CD4-positive, alpha-beta T cell treated with Interleukin-4 for 4 hours (primary cell): ENCODE measurements around the gene B4GALT5.
"Not testable (repeated sequence)": the region's sequence is repeated elsewhere in the genome, so short reads cannot be mapped to it uniquely, and the experiment has no call there.

Experiments
- DNase-seq: peaks from one replicate; pipeline ENCODE4 v3.0.0-alpha.2; 2020

B4GALT5 gene

DNA sequence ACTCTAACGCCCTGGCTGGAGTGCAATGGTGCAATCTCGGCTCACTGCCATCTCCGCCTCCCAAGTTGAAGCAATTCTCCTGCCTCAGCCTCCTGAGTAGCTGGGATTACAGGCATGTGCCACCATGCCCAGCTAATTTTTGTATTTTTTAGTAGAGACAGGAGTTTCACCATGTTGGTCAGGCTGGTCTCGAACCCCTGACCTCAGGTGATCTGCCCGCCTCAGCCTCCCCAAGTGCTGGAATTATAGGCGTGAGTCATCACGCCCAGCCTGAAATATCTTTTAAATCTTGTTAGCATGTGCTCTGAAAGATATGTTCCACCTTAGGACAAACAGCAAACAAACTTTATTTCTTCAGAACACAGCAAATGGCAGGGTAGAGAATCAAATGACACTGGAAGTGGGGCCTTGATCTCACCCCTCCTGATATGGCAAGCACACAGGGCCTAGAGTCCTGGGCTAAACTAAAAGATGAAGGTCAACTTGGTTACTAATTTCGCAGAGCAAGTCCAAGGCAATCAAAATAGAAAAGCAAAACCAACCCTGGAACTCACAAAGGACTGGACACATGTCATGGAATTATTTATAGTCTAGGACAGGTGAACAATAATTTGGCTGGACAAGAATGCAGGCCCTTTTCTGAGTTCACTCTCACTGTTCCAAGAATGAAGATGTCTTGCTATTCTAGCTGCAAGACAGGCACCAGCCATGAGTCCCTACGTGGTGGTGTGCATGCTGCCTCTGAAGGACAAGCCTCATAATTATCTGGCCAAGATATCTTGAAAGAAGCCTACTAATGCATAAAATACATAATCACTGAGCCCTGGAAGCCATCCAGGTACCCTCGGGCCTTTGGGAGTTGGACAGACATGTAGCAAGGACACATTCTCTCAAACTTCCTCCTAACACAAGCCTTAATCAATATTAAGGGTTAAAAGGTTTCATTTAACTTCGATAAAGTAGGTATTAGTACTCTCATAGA, 35.6 kb downstream of the B4GALT5 start:
- DNase-seq, result no peak

DNA sequence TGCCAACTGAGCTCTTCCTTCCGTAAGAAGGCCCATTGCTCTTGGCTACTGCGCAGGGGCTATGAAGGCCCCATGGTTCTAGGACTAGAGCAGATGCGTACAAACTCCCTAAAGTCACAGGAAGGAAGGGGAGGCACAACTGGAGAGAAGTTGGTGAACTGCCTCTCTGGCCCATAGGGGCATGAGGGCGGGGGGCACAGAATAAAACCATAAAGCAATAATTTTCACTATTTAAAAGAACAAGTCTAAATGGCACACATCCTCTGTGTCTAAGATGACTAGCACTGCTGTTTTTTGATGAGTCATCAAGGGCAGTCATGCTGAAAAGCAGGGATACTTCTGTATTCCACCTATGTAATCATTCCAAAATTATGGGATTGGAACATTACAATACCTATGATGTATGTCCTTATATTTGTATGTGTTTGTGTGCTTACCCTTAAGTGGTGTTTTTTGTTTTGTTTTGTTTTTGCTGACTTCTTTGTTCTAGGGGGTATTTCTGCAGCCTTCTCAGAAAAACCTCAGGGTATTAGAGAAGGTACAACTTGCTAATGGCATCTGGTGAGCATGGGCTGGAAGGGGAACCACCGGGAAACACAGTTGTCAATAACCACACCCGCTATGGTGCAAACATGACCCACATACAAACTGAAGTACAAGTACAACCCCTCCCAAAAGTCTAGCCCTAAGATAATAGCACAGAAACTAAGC, 36.9 kb downstream of the B4GALT5 start:
- peak; percentile 86 for DNase-seq

DNA sequence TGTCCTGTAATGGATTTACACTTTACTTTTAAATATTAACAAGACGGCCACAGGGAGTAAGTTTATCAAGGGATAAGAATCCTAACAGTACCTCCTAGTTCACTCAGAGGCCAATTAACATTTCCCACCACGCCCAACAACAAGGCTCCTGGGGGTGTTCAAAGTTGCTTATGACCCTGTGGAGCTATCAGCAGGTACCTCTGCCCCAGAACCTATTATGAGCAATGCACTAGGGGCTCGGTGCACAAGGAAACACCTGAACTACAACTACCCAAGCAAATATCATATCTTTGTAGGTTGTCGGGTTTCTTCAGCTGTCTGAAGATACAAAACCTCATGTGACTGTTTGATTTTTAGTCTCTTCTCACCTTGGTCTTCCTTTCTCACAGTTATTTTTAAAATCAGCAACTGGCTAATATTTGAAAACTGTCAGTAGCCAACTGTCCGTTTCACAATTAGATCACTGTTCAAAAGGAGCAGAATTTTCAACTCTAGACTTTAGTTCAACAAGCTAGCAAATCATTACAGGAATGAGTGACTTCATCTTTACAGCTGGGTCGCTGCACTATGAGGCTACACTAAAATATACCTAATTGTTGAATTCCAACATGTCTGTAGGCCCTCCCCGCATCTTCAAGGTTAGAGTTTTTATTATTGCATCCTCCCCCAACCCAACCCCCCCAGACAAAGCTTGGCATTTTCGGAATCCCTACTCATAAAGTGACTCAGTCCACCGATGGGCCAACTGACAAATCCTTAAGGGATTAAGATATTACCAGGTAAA, 38.1 kb downstream of the B4GALT5 start:
- peak; percentile 35 for DNase-seq

DNA sequence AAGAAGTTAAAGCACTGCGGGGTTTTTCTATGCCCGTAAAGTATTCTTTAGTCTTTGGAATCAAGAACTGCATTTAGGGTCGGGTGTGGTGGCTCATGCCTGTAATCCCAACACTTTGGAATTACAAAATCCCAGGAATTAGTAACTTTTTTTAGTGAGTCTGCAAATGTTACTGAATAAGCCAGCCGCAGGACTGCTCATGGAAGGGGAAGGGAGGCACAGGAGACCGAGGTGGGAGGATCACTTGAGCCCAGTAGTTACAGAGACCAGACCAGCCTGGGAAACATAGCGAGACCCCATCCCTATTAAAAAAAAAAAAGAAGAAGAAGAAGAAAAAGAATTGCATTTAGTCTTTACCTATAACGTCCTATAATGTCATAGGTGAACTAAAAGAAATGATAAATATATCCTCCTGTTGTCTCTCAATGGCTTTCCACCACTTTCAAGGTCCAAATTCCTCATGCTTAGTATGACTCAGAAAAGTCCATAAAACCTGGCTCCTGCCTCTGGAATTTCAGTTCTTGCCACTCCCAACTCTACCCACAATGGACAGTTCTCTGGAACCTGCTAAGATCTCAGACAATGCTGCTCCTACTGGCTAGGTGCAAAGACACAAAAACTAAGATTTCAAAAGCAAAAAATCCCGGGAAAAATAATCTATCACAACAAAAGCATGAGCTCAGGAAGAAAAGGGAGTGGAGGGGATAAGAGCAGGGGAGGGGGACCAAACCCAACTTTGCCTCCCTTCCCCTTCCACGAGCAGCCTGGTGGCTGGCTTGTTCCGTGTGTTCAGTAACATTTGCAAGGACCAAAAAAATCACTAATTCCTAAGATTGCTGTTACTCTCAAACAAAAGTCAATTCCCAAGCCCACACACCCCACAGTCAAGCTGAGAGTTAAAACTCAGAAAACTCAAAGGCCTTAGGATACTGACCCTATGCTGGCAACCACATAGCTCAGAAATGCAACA, 39.0 kb downstream of the B4GALT5 start:
- DNase-seq, result no peak

DNA sequence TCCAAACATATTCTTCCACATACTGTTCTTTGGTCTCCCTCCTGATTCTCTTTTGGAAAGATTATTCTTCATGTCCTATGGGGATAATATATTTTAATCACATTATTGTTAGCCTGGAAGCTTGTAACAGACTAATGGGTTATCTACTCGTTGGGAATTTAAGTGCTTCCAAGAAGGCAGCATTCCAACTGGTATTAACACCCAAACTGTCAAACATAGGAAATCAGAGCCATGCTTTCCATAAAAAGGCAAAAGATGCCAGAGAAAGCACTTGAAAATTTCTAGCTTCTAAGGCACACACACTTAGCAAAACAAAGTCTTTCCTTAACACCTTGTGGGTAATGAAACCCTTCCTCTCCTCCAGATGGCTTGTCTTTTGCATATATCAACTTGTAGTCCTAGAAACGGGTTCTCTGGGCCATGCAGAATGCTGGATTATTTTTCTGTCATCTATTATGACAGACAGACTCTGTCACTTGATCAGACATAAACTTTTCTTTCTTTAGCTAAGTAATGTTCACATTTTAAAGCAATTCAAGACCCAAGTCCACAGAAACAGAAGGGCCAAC, 41.5 kb downstream of the B4GALT5 start:
- DNase-seq, result no peak

DNA sequence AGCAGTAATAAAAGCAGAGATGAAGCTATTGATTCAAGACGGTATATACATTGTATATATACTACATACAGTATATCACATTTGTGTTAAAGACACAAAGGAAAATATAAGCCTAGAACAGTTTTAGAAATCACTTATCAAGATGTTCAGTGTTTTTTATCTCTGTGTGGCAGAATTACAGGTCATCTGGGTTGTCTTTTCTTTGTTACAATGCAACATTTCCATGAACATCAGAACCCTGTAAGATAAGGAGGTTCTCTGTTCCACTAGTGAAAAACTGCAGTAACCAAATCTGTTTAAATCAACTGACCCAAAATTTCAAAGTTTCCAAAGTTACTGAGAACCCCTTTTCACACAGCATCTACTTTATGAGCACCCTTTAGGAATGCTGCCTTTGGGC, 42.2 kb downstream of the B4GALT5 start:
- no peak for DNase-seq

DNA sequence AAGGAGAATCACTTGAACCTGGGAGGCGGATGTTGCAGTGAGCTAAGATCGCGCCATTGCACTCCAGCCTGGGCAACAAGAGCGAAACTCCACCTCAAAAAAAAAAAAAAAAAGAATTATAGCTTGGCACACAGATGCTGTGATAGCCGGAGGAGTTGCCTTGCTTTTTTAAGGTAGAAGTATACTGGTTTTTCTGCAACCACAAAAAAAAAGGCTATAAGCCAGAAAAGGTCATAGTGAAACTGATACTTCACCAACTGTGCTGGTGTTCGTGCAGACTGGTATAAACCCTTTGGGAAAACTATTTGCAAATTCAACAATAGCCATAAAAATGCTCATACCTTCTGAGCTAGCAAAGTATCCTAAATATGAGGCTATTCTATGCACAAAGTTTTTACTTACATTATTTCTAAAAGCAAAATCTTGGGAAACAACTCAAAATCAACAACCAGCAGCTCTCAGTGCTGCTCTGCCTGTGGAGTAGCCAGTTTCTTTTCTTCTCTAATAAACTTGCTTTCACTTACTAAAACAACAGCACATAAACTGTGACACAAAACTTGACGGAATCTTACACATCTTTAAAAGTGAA, 44.0 kb downstream of the B4GALT5 start:
- DNase-seq, result peak; percentile 63

DNA sequence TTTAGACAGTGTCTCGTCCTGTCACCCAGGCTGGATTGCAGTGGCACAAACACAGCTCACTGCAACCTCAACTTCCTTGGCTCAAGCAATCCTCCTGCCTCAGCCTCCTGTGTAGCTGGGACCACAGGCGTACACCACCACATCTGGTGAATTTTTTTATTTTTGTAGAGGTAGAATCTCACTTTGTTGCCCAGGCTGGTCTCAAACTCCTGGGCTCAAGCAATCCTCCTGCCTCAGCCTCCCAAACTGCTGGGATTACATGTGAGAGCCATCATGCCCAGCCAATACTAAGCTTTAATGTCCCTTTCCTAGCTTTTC, 44.8 kb downstream of the B4GALT5 start:
- not testable (repeated sequence) for DNase-seq

DNA sequence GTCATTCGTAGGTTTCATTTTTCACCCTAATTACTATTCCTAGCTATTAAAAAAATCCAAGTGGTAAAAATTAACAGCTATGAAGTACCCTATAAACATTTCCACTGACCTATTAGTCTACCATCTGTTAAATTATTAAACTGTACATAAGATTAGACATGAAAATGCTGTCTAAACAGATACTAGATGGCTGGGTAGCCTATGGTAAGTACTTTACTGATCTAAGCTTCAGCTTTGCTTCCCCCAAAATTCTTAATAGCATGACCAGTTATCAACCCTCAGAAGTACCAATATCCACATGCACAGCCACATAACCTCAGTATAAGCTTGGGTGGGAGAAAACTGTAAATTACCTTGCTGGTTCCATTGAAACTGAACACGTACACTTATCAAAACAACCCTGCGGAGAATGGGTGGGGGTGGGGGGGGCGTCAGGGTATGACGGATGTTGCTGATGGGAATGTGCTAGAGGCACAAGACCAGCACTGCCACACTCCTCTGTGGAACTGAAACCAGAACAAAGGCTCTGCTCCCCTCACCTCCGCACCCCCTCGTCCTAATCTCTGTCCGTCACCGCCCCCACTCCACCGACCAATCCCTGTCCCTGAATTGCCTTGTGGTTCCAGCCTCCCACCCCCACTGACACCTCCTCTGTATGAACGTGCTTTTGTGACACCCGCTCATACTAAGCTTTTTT, 45.3 kb downstream of the B4GALT5 start:
- peak; percentile 85 for DNase-seq

DNA sequence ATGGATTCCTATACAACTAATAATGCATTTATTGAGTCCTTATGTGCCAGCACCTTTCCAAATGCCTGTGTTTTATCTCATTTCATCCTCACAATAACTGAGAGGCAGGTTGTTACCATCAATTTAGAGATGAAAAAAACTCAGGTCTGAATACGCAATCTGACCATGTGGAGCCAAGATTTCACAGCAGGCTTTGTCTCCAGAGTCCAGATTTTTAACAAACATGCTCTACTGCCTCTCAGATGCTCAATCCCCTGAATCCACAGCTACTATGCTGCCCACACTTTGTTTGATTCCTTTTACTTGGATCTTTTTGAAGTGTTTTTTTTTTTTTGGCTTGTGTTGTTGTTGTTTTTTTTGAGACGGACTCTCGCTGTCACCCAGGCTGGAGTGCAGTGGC, 46.8 kb downstream of the B4GALT5 start:
- DNase-seq, result no peak

DNA sequence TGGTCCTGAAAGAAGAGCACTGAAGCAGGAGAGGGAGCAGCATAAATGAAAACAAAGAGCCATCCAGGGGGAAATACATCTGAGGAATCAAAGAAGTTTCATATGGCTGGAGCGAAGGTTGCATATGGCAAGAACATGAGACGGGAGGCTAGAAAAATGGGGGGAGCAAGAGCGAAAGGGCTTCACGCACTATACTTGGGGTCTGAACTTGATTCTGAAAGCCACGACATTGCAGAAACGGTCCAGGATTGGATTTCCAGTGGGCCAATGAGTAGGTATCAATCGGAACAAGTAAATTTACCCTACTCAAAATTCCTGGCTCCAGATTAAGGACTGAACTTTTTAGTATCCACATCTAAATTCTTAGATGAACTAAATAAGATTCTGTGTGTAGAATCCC, 47.9 kb downstream of the B4GALT5 start:
- no peak for DNase-seq

DNA sequence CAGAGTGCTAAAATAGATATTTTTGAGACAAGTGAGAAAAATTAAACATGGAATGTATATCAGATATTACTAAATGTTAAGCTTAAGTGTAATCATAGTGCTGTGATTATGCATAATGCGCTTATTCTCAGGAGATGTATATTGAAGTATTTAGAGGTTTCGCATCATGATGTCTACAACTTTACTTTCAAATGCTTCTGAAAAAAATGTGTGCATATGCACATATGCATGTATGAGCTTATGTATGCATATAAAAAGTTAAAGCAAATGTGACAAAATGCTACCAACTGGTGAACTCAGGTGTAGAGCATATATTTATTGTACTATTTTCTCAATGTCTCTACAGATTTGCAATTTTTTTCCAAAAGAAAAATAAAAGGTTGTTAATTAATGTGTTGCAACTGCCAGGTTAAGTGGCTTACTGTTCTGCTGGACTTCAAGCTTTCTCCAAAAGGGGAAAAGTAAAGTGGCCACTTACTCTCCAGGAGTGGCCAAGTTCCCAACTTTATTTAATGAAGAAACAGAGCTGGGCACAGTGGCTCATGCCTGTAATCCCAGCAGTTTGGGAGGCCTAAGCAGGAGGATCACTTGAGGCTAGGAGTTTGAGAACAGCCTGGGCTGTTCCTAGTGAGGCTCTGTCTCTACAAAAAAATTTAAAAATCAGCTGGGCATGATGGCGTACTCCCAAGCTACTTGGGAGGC, 48.9 kb downstream of the B4GALT5 start:
- DNase-seq, result no peak

DNA sequence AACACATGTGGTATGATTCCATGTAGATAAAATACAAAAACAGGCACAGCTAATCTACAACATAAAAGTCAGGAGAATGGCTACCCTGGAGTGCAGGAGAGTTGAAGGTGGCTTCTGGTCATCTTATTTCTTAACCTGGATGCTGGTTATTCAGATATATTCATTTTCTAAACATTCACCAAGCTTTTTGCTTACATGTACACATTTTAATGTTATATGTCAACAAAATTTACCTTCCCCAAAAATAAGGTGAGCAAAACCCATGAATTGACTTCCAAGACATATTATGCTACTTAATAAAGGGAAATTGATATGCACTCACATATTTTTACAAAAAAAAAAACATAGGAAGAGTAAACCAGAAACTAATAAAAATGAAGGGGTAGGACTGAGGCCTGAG, 50.6 kb downstream of the B4GALT5 start:
- DNase-seq, result no peak

DNA sequence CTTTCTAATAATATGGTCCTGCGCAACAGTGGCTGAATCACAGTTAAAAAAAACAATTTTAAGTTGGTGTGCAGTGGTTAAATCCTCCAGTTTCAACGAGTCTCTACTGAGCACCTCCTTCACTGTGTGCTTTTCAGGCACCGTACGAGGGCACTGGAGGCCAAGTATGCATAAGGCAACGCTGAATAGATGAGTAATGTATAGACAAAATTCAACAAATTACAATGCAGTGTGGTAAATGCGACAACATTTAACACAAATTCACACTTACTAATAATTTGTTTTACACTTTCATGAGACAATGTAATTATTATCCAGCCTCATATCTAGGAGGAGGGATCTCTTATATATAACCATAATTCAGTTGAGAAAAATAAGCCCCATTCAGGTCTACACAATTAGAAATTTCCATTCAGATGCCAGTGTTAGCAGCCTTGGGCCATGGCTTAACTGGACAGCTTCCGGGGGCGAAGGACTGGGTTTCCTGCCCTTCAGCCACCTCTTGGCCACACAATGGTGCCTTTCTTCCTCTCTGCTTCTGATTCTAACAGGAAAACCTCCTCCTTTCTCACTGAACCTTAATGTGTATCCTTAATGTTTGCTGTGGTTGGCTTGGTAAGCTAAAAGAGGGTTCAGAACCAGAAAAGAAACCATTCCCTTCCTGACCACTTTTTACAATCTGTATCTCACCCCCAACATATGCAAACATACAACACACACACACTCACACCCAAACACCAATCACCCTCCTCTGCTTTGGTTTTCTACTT, 51.9 kb downstream of the B4GALT5 start:
- peak; percentile 31 for DNase-seq

DNA sequence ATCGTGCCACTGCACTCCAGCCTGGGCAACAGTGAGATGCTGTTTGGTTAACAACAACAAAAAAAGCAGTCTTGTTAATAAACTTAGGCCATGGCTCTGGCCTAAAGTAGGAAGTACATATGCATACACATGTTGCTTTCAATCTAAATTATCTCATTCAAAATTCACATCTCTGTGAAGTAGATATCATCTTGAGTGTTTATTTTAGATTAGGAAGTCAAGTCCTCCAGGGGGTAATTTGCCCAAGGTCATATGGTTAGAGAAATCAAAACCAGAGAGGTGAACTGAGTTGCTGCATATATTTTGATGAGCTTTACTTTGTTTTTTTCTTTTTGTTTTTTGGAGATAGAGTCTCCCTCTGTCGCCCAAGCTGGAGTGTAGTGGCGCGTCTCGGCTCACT, 52.8 kb downstream of the B4GALT5 start:
- DNase-seq, result no peak

DNA sequence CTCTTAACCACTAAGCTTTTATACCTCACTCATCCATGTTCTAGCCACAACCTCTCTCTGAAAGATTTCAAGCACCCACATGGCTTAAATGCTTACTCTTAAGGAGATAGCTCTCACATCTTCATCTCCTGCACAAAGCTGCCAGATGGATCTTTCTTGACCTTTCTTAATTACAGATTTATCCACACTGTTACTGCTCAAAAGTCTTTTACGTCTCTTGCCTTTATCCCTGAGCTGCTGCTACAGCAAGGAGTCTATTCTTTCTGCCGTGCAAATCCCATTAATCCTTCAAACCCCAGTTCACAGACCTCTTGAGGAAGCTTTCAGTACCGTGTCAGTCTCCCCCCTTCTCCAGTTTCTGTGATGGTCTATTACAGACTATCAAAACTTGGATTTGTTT, 54.6 kb downstream of the B4GALT5 start:
- no peak for DNase-seq

DNA sequence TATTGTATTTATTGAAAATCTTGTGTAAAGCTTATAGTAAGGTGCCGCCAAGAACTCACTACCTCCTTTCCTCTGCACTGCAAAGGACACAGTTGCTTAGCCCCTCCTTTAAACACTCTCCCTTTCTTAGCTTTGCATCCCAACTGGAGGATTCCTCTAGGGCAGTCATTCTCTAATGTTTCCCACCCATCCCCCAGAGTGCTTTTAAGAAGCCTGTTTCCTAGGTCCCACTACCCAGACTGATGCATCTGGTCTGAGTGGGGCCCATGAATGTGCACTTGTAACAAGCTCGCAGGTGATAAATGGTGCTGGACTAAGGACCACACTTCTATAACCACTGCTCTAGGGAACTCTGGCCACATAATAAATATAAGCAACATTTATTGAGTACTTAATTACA, 55.2 kb downstream of the B4GALT5 start:
- no peak for DNase-seq

DNA sequence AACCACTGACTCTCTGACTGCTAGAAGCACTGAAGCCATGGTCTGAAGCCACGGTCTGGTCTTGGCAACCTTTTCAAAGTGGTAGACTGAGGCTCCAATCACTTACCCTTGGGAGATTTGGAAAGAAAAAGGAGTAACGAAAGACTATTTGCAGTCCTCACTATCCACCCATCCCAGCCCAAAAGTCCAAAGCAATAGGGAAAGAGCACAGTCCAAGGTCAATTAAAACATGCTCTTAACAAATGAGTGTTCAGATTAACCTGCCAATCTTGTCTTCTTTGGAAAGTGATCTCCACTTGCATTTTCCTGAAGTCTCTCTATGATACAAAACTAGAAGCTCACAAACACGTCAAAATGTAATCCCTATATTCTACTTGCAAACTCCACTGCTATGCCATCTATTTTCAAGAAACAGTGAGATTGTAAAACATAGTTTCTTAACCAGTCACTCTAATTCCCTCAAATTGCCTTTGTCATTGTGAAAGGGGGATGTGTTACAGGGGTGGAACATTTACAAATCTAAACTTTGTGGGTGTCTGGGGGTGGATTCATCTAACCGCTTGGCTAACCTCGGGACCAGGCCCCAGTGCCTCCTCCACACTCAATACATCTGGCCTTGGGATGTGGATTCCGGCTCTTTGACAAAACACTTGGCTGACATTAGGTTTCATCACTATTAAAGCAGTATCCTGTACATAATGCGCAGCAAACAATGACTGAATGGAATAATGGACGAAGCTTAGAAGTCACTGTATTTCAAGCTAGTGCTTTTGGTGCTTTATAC, 56.4 kb downstream of the B4GALT5 start:
- DNase-seq, result no peak

DNA sequence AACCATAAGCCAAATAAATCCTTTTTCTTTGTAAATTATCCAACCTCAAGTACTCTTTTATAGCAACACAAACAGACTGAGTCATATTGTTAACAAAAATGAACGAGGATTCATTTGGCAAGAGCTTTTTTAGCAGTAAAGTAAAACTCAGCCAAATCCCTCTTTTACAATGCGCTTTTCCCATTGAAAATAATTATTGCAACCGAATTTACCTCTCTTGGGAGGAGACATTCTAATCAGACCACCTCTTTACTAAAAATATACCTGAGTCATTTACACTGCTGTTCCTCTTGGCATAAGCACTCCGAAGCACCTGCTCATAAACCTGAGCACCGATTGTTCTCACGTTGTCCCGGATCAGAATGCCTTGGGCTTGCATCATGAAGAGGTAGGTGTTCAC, 57.4 kb downstream of the B4GALT5 start:
- DNase-seq, result no peak
